ENCODE data around the gene MRPS16. TPM values are rescaled to one million over a fixed set of nuclear protein-coding genes. Genes with fewer than 3 reads are reported as not detected.

The MRPS16 gene
- total RNA-seq, 2 experiments from 2014 or later, result 140 to 145 TPM

- Mint-ChIP-seq H3K4me1 (ENCODE audit: low read depth) (no peaks in the 10 kb centered on the region), H3K36me3 (ENCODE audit: low read depth) (peaks cover 22% of the 10 kb centered on the region), H3K9me3 (no peaks in the 10 kb centered on the region), H3K27ac (no peak overlapping the region), H3K27me3 (ENCODE audit: low read depth) (no peaks in the 10 kb centered on the region), H3K4me3 (no peak overlapping the region)
- CTCF ChIA-PET, result no interaction called here
- intact Hi-C loops (cut with micrococcal nuclease), result no loop called here
- no peak for DNase-seq
These were observed 17.7 kb downstream of the MRPS16 start for GRCh38 chr10:73234695-73235094.

DNA sequence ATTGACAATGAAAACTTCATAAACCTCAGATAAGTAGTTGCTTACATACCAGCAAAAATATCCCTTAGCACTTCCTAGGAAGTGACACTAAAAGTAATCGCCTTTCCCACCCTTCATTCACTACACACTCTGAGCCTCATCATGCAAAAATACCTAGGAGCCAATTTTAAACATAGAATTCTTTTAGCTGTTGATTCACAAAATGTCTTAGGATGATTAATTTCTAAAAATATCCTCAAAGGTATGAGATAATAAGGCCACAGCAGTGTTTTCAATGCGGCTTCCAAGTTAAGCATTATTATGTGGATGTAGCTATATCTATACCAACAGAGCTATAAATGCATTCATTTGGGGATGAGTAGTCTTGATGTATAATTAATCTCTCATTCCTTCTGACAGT is 18.6 kb downstream of the MRPS16 start:
- no peaks in the 10 kb centered on the region for H3K27me3 Mint-ChIP-seq (ENCODE audit: low read depth)
- H3K9me3 Mint-ChIP-seq, result no peaks in the 10 kb centered on the region
- CTCF ChIA-PET, result no interaction called here
- no peak overlapping the region for H3K4me3 Mint-ChIP-seq
- intact Hi-C loops (cut with micrococcal nuclease), result no loop called here
- no peak for DNase-seq
- H3K27ac Mint-ChIP-seq, result no peak overlapping the region
- H3K36me3 Mint-ChIP-seq (ENCODE audit: low read depth), result peaks cover 19% of the 10 kb centered on the region
- no peaks in the 10 kb centered on the region for H3K4me1 Mint-ChIP-seq (ENCODE audit: low read depth)

- intact Hi-C loops (cut with micrococcal nuclease), result no loop called here
- peaks cover 17% of the 10 kb centered on the region for H3K36me3 Mint-ChIP-seq (ENCODE audit: low read depth)
These were observed 19.6 kb downstream of the MRPS16 start for GRCh38 chr10:73232887-73233286.

DNA sequence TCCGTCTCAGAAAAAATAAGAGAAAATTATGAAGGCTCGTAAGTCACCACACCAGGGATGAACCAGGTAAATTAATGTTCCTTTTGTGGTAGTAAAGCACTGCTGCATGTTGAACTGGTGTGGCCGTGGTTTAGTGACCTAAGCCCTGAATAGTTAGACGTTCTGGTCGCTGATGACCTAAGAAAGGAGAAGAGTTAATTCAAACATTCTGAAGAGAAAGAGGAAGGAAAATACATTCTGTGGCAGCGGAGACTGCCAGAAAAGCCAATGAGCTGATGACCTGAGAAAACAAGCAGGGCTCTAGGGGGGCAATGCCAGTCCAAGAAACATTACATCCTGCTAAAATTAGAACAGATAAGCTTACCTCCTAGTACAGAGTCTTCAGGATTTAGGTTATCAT is 22.9 kb downstream of the MRPS16 start:
- H3K27me3 Mint-ChIP-seq (ENCODE audit: low read depth), result no peaks in the 10 kb centered on the region
- intact Hi-C loops (cut with micrococcal nuclease), result no loop called here
- H3K36me3 Mint-ChIP-seq (ENCODE audit: low read depth), result peaks cover 14% of the 10 kb centered on the region
- no peak overlapping the region for H3K27ac Mint-ChIP-seq
- no peaks in the 10 kb centered on the region for H3K4me1 Mint-ChIP-seq (ENCODE audit: low read depth)
- CTCF ChIA-PET, result no interaction called here
- no peak for DNase-seq
- no peaks in the 10 kb centered on the region for H3K9me3 Mint-ChIP-seq
- no peak overlapping the region for H3K4me3 Mint-ChIP-seq

More at GRCh38 chr10:73232887-73233286, 19.6 kb downstream of the MRPS16 start:
- Mint-ChIP-seq H3K27me3 (ENCODE audit: low read depth) (no peaks in the 10 kb centered on the region), H3K27ac (peak overlapping the region; percentile 5), H3K4me1 (ENCODE audit: low read depth) (no peaks in the 10 kb centered on the region), H3K4me3 (no peak overlapping the region), H3K9me3 (no peaks in the 10 kb centered on the region)
- CTCF ChIA-PET, result interaction anchor here (0.7 kb wide), 1 partner anchor 14 kb away, joined by 3 read pairs; the partner anchor contains the start of gene DNAJC9
- no peak for DNase-seq

DNA sequence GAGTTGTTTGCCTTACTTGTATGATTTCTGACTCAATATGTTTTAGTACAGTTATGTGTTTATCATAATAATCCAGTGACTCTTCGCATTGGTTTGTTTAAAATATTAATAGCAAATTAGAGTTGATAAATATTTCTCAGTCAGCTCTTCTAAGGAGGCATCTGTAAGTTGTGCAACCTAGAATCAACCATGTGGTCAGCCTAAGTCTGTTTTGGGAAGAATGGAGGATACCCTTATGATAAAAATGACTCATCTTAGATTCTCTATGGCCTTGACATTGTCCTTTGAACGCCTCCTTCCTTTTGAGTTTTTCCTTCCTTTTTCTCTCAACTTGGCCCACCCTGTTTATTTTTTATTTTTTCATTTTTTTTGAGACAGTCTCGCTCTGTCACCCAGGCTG is 24.2 kb downstream of the MRPS16 start:
- intact Hi-C loops (cut with micrococcal nuclease), result no loop called here
- H3K36me3 Mint-ChIP-seq (ENCODE audit: low read depth), result peaks cover 10% of the 10 kb centered on the region
- H3K4me1 Mint-ChIP-seq (ENCODE audit: low read depth), result no peaks in the 10 kb centered on the region
- no peak for DNase-seq
- no peak overlapping the region for H3K27ac Mint-ChIP-seq
- H3K9me3 Mint-ChIP-seq, result no peaks in the 10 kb centered on the region
- no peak overlapping the region for H3K4me3 Mint-ChIP-seq
- CTCF ChIA-PET, result no interaction called here
- H3K27me3 Mint-ChIP-seq (ENCODE audit: low read depth), result no peaks in the 10 kb centered on the region

- H3K9me3 Mint-ChIP-seq, result no peaks in the 10 kb centered on the region
- no peak overlapping the region for H3K4me3 Mint-ChIP-seq
- DNase-seq, result no peak
- intact Hi-C loops (cut with micrococcal nuclease), result no loop called here
- no peak overlapping the region for H3K27ac Mint-ChIP-seq
- H3K36me3 Mint-ChIP-seq (ENCODE audit: low read depth), result peaks cover 5% of the 10 kb centered on the region
- H3K4me1 Mint-ChIP-seq (ENCODE audit: low read depth), result no peaks in the 10 kb centered on the region
- H3K27me3 Mint-ChIP-seq (ENCODE audit: low read depth), result no peaks in the 10 kb centered on the region
- CTCF ChIA-PET, result interaction anchor here (1.1 kb wide), 1 partner anchor 13 kb away, joined by 3 read pairs; no protein-coding TSS in a partner anchor
These were observed 25.8 kb downstream of the MRPS16 start for GRCh38 chr10:73226663-73227062.

DNA sequence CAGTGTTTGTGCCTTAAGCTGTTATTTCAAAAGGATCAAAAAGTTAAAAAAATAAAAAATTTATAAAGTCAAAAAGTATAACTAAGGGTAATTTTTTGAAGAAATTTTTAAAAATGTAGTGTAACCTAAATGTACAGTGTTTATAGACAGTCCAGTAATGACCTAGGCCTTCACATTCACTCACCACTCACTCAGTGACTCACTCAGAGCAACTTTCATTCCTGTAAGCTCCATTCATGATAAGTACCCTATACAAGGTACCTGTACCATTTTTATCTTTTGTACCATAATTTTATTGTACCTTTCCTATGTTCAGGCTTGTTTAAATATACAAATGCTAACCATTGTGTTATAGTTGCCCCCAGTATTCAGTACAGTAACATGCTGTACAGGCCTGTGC is 26.9 kb downstream of the MRPS16 start:
- DNase-seq, result no peak
- CTCF ChIA-PET, result no interaction called here
- H3K4me1 Mint-ChIP-seq (ENCODE audit: low read depth), result no peaks in the 10 kb centered on the region

GRCh38 chr10:73220989-73221388 is 31.5 kb downstream of the MRPS16 start:
- Mint-ChIP-seq H3K9me3 (no peaks in the 10 kb centered on the region), H3K36me3 (ENCODE audit: low read depth) (peaks cover 11% of the 10 kb centered on the region), H3K27ac (no peak overlapping the region), H3K4me3 (no peak overlapping the region), H3K27me3 (ENCODE audit: low read depth) (no peaks in the 10 kb centered on the region), H3K4me1 (ENCODE audit: low read depth) (no peaks in the 10 kb centered on the region)
- intact Hi-C loops (cut with micrococcal nuclease), result no loop called here
- DNase-seq, result no peak
- CTCF ChIA-PET, result no interaction called here

More for the DNA sequence above, 26.9 kb downstream of the MRPS16 start:
- no peaks in the 10 kb centered on the region for H3K9me3 Mint-ChIP-seq
- intact Hi-C loops (cut with micrococcal nuclease), result no loop called here
- no peaks in the 10 kb centered on the region for H3K36me3 Mint-ChIP-seq (ENCODE audit: low read depth)
- H3K27me3 Mint-ChIP-seq (ENCODE audit: low read depth), result no peaks in the 10 kb centered on the region
- H3K27ac Mint-ChIP-seq, result no peak overlapping the region
- H3K4me3 Mint-ChIP-seq, result no peak overlapping the region

DNA sequence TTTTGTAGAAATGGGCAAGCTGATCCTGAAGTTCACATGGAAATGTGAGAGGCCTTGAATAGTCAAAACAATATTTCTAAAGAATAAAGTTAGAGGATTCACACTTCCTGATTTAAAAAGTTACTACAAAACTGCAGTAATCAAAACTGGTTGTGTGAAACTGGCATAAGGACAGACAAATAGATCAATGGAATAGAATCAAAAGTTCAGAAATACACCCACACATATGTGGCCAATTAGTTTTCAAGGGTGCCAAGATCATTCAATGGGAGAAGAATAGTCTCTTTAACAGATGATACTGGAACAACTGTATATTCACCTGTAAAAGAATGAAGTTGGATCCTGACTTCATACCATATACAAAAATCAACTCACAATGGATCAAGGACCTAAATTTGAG is 33.1 kb downstream of the MRPS16 start:
- Mint-ChIP-seq H3K4me3 (no peak overlapping the region), H3K9me3 (no peaks in the 10 kb centered on the region), H3K27ac (no peak overlapping the region), H3K36me3 (ENCODE audit: low read depth) (peaks cover 18% of the 10 kb centered on the region), H3K27me3 (ENCODE audit: low read depth) (no peaks in the 10 kb centered on the region), H3K4me1 (ENCODE audit: low read depth) (no peaks in the 10 kb centered on the region)
- intact Hi-C loops (cut with micrococcal nuclease), result no loop called here
- no peak for DNase-seq
- CTCF ChIA-PET, result no interaction called here

- H3K9me3 Mint-ChIP-seq, result no peaks in the 10 kb centered on the region
- H3K4me3 Mint-ChIP-seq, result no peak overlapping the region
- H3K4me1 Mint-ChIP-seq (ENCODE audit: low read depth), result no peaks in the 10 kb centered on the region
- peaks cover 24% of the 10 kb centered on the region for H3K36me3 Mint-ChIP-seq (ENCODE audit: low read depth)
- H3K27ac Mint-ChIP-seq, result no peak overlapping the region
- intact Hi-C loops (cut with micrococcal nuclease), result no loop called here
- H3K27me3 Mint-ChIP-seq (ENCODE audit: low read depth), result no peaks in the 10 kb centered on the region
- CTCF ChIA-PET, result interaction anchor here (0.6 to 0.7 kb wide), 2 partner anchors 295 to 1030 kb away, joined by 3 to 5 read pairs; no protein-coding TSS in a partner anchor
- DNase-seq, result no peak
These were observed 33.8 kb downstream of the MRPS16 start for GRCh38 chr10:73218431-73219191.

DNA sequence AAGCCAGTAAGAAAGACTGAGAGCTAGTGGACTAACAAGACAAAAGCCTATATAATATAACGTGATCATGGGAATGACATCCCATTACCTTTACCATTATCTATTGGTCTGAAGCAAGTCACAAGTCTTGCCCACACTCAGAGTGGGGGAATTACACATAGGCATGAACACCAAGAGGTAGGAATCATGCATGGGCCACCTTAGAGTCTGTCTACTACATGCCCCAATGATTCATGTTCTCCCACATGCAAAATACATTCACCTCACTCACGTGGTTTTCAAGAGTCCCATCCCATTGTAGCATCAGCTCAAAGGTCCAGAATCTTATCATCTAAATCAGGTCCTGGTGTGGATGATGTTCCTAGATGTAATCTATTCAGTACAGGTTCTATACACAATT is 34.8 kb downstream of the MRPS16 start:
- no peak for DNase-seq
- H3K36me3 Mint-ChIP-seq (ENCODE audit: low read depth), result peaks cover 32% of the 10 kb centered on the region
- H3K27me3 Mint-ChIP-seq (ENCODE audit: low read depth), result no peaks in the 10 kb centered on the region
- CTCF ChIA-PET, result interaction anchor here (0.6 kb wide), 1 partner anchor 692 kb away, joined by 3 read pairs; no protein-coding TSS in a partner anchor
- H3K4me1 Mint-ChIP-seq (ENCODE audit: low read depth), result no peaks in the 10 kb centered on the region
- no peak overlapping the region for H3K4me3 Mint-ChIP-seq
- intact Hi-C loops (cut with micrococcal nuclease), result no loop called here
- H3K27ac Mint-ChIP-seq, result no peak overlapping the region
- H3K9me3 Mint-ChIP-seq, result no peaks in the 10 kb centered on the region

GRCh38 chr10:73215749-73216148 is 36.7 kb downstream of the MRPS16 start:
- no peaks in the 10 kb centered on the region for H3K27me3 Mint-ChIP-seq (ENCODE audit: low read depth)
- CTCF ChIA-PET, result no interaction called here
- H3K4me3 Mint-ChIP-seq, result no peak overlapping the region
- peaks cover 34% of the 10 kb centered on the region for H3K36me3 Mint-ChIP-seq (ENCODE audit: low read depth)
- H3K9me3 Mint-ChIP-seq, result no peaks in the 10 kb centered on the region
- no peak overlapping the region for H3K27ac Mint-ChIP-seq
- intact Hi-C loops (cut with micrococcal nuclease), result no loop called here
- no peaks in the 10 kb centered on the region for H3K4me1 Mint-ChIP-seq (ENCODE audit: low read depth)
- DNase-seq, result no peak

DNA sequence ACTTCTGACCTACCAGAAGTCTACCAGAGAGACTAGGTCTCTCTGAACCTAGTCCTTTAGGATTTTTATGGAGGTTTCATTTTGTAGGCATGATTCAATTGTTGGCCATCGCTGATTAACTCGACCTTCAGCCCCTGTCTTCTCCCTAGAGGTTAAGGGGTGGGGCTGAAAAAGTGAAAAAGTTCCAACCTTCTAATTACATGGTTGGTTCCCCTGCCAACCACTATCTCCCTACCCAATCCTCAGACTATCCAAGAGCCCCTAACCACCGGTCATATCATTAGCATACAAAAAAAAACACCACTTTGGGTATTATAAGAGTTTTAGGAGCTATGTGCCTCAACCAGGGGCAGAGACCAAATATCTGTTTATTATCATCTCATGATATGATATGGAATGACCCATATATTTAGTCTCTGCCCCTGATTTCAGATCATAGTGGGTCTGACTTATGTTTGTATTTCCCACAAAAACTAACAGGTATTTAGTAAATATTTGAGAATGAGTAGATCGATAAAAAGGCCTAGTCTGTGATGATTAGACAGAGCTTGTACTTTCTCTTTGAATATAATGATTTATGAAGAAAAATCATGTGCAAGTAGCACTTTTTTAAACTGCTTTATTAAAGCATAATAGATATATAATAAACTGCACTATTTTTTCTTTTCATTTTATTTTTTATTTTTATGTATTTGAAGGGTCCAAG is 41.2 kb downstream of the MRPS16 start:
- intact Hi-C loops (cut with micrococcal nuclease), result no loop called here
- Mint-ChIP-seq H3K27ac (no peak overlapping the region), H3K4me1 (ENCODE audit: low read depth) (no peaks in the 10 kb centered on the region), H3K36me3 (ENCODE audit: low read depth) (peaks cover 28% of the 10 kb centered on the region), H3K9me3 (no peaks in the 10 kb centered on the region), H3K4me3 (no peak overlapping the region), H3K27me3 (ENCODE audit: low read depth) (no peaks in the 10 kb centered on the region)
- CTCF ChIA-PET, result interaction anchor here (0.6 to 1.2 kb wide), 3 partner anchors 39 to 1698 kb away, joined by 3 to 5 read pairs (median 3); no protein-coding TSS in a partner anchor
- no peak for DNase-seq

All from activated naive CD4-positive, alpha-beta T cell treated with anti-CD3 and anti-CD28 coated beads for 36 hours (primary cell).